Measurements from ENCODE around the gene LDB1.

LDB1 gene

GRCh38 chr10:102119417-102120141 lies 589 bp downstream of the LDB1 start:
- no peak for TF ChIP-seq PKNOX1 (IDR thresholded peaks at IDR 0.05)
- peak; percentile 24; the same call in 1 of the 2 replicates for TF ChIP-seq L3MBTL2 (conservative IDR thresholded peaks at IDR 0.05)
- CTCF ChIA-PET: no interaction called here
- POLR2A ChIA-PET: interaction anchor here (0.9 to 1.4 kb wide), 3 partner anchors 8 to 301 kb away, joined by 3 to 4 read pairs (median 3); partner anchors contain the start of gene FBXL15
- DNase-seq (ENCODE audit: extremely low spot score): peak; percentile 59

GRCh38 chr10:102118867-102119266 lies 1.3 kb downstream of the LDB1 start:
- DNase-seq (ENCODE audit: extremely low spot score): no peak
- CTCF ChIA-PET: no interaction called here
- TF ChIP-seq HDGF (IDR thresholded peaks at IDR 0.05; ENCODE audit: borderline replicate concordance) (no peak), ZNF384 (IDR thresholded peaks at IDR 0.05) (no peak), ARNT (IDR thresholded peaks at IDR 0.05) (no peak), FOXM1 (IDR thresholded peaks at IDR 0.05; ENCODE audit: borderline replicate concordance) (no peak), BHLHE40 (IDR thresholded peaks at IDR 0.05; ENCODE audit: borderline replicate concordance) (no peak), L3MBTL2 (conservative IDR thresholded peaks at IDR 0.05) (no peak), PKNOX1 (IDR thresholded peaks at IDR 0.05) (no peak), LEF1 (IDR thresholded peaks at IDR 0.05; ENCODE audit: borderline replicate concordance) (no peak), TARDBP (IDR thresholded peaks at IDR 0.05) (no peak), NFRKB (IDR thresholded peaks at IDR 0.05) (no peak), SUZ12 (IDR thresholded peaks at IDR 0.05) (no peak), CTBP1 (IDR thresholded peaks at IDR 0.05; ENCODE audit: borderline replicate concordance) (no peak), SP1 (IDR thresholded peaks at IDR 0.05) (no peak), FOXK2 (IDR thresholded peaks at IDR 0.05) (no peak), ELF4 (IDR thresholded peaks at IDR 0.05) (no peak), FOXA1 (IDR thresholded peaks at IDR 0.05) (no peak)
- POLR2A ChIA-PET: interaction anchor here (0.9 to 1.4 kb wide), 5 partner anchors 9 to 302 kb away, joined by 3 to 4 read pairs (median 3); partner anchors contain the start of gene FBXL15

DNA sequence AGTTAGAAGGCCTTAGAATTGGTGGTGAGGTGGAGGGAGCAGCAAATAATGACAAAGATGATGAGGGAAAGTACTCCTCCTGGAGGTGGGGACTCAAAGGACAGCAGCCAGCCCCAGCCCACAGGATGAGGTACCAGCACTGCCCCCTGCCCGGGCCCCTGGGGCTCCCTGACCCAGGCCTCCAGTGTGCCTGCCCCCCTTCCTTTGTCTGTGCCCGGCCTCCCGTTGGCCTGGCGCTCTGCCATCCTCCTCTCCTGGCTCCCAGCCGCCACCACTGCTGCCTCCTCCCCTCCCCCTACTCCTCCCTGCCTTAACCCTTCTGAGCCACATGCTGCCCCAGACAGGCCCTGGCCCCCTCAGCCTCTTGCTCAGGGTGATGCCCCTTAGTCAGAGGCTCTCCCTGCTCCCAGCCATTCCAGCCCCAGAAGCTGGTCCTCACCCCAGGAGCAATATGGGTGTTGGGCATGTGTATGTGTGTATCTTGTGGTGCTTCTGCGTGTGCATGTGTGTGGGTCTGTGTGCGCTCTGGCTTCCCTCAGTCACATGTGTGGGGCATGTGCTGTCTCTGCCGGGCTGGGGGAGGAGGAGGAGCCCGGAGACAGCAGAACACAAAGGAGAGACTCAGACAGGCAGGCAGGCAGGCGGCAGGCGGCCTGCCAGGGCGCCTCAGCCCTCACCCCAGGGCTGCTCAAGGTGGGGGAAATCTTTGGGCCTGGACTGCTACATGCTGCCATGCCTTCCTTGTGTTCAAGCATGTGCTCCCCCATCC lies 2.6 kb downstream of the LDB1 start:
- ChIA-PET POLR2A (interaction anchor here (1.0 kb wide), 1 partner anchor 61 kb away, joined by 3 read pairs; no protein-coding TSS in a partner anchor), CTCF (interaction anchor here (0.6 kb wide), 1 partner anchor 67 kb away, joined by 5 read pairs; no protein-coding TSS in a partner anchor)
- no peak for TF ChIP-seq FOXA1 (IDR thresholded peaks at IDR 0.05)
- no peak for TF ChIP-seq ZNF384 (IDR thresholded peaks at IDR 0.05)
- TF ChIP-seq SP1 (IDR thresholded peaks at IDR 0.05): no peak
- no peak for TF ChIP-seq CTBP1 (IDR thresholded peaks at IDR 0.05; ENCODE audit: borderline replicate concordance)
- TF ChIP-seq FOXK2 (IDR thresholded peaks at IDR 0.05): no peak
- no peak for TF ChIP-seq FOXM1 (IDR thresholded peaks at IDR 0.05; ENCODE audit: borderline replicate concordance)
- DNase-seq (ENCODE audit: extremely low spot score): no peak

- CTCF ChIA-PET: interaction anchor here (0.6 to 1.1 kb wide), 2 partner anchors 42 to 66 kb away, joined by 4 to 5 read pairs; no protein-coding TSS in a partner anchor
- DNase-seq (ENCODE audit: extremely low spot score): no peak
- TF ChIP-seq SP1 (IDR thresholded peaks at IDR 0.05) (no peak), BHLHE40 (IDR thresholded peaks at IDR 0.05; ENCODE audit: borderline replicate concordance) (no peak), PKNOX1 (IDR thresholded peaks at IDR 0.05) (peak; percentile 42; the same call in 1 of the 2 replicates), LEF1 (IDR thresholded peaks at IDR 0.05; ENCODE audit: borderline replicate concordance) (no peak)
- POLR2A ChIA-PET: no interaction called here
Observed at GRCh38 chr10:102116656-102117055, 3.5 kb downstream of the LDB1 start.

GRCh38 chr10:102115775-102116174 lies 4.4 kb downstream of the LDB1 start:
- TF ChIP-seq ZNF384 (IDR thresholded peaks at IDR 0.05) (no peak), L3MBTL2 (conservative IDR thresholded peaks at IDR 0.05) (no peak), HDGF (IDR thresholded peaks at IDR 0.05; ENCODE audit: borderline replicate concordance) (no peak), PKNOX1 (IDR thresholded peaks at IDR 0.05) (no peak), FOXA1 (IDR thresholded peaks at IDR 0.05) (no peak), BHLHE40 (IDR thresholded peaks at IDR 0.05; ENCODE audit: borderline replicate concordance) (no peak), SUZ12 (IDR thresholded peaks at IDR 0.05) (no peak), ELF4 (IDR thresholded peaks at IDR 0.05) (no peak)
- CTCF ChIA-PET: interaction anchor here (0.7 to 1.2 kb wide), 4 partner anchors 16 to 528 kb away, joined by 3 to 4 read pairs (median 4); partner anchors contain the start of gene POLL
- no peak for DNase-seq (ENCODE audit: extremely low spot score)
- POLR2A ChIA-PET: interaction anchor here (1.3 to 2.2 kb wide), 3 partner anchors 13 to 36 kb away, joined by 5 to 15 read pairs (median 5); partner anchors contain the start of genes NOLC1 and PPRC1
